AG20443 (cell line): ENCODE data around the gene FARSA.
"Not testable (repeated sequence)": the region's sequence is repeated elsewhere in the genome, so short reads cannot be mapped to it uniquely, and the experiment has no call there.

Source experiments
- DNase-seq: peaks from one replicate; pipeline ENCODE4 v3.0.0; 2012; ENCODE audit warnings: low spot score, mixed read lengths

The FARSA gene

GRCh38 chr19:12890787-12891552, 42.5 kb downstream of the FARSA start, which contains the start of gene GCDH:
Gene GCDH (plus strand): TSS chr19:12891160. CDS start chr19:12891305, 145 bp downstream.
- DNase-seq, result peak; percentile 97

GRCh38 chr19:12890299-12890786, 43.2 kb downstream of the FARSA start:
- not testable (repeated sequence) for DNase-seq

DNA sequence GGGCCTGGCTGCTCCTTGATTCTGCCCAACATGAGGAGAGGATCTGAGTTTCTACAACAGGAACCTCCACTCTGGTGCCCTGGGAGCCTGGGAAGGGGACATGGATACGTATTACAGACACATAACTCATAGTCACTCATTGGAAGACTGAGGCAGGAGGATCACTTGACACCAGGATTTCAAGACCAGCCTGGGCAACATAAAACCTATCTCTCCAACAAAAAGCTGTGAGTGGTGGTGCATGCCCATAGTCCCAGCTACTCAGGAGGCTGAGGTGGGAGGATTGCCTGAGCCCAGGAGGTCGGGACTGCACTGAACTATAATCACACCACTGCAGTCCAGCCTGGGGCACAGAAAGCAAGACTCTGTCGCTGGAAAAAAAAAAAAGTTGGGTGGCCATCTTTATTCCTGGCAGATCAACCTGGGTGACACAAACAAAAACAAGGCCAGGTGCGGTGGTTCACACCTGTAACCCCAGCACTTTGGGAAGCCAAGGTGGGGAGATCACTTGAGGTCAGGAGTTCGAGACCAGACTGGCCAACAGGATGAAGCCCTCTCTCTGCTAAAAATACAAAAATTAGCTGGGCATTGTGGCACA, 45.4 kb downstream of the FARSA start:
- DNase-seq, result no peak

DNA sequence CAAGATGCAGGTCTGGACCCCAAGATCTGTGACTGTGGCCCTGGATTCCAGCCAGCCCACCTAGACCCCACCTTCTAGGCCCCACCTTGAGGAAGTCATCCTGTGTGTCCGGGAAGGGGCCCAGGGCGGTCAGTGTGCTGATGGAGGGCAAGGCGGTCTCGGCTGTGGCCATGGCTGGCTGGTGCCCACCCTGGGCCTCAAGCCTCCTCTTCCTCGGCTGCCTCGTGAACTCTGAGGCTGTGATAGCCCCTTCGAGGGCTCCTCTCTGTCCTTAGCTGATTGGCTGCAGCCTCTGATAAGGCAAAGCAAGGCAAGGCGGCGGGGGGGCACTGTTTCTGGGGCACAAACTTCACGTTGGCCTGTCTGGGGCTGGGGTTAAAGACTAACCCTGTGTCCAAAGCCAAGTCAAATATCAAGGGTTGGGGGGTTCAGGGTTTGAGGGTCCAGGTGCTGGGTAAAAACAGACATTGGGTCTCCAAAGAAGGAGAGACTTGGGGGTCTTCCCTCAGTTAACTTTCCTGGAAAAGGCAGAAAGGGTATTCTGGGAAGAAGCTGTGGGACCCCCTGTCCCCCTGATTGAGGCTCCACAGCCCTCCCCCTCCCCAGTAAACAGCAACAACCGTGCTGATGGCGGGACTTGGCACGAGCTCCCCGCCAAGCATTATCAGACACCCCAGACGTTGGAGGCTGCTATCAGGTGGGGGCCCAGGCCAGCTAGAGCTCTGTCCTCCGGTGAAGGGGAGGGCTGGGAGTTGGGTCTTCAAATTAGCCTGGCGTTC, 46.4 kb downstream of the FARSA start, which contains the start of gene KLF1:
Gene KLF1, minus strand, starts transcription at position 233 of the 779 bp plus-strand sequence. Its CDS starts 61 bp downstream, at position 172.
- DNase-seq, result no peak

- DNase-seq, result no peak
Measured at GRCh38 chr19:12886651-12886968, 46.9 kb downstream of the FARSA start.

DNA sequence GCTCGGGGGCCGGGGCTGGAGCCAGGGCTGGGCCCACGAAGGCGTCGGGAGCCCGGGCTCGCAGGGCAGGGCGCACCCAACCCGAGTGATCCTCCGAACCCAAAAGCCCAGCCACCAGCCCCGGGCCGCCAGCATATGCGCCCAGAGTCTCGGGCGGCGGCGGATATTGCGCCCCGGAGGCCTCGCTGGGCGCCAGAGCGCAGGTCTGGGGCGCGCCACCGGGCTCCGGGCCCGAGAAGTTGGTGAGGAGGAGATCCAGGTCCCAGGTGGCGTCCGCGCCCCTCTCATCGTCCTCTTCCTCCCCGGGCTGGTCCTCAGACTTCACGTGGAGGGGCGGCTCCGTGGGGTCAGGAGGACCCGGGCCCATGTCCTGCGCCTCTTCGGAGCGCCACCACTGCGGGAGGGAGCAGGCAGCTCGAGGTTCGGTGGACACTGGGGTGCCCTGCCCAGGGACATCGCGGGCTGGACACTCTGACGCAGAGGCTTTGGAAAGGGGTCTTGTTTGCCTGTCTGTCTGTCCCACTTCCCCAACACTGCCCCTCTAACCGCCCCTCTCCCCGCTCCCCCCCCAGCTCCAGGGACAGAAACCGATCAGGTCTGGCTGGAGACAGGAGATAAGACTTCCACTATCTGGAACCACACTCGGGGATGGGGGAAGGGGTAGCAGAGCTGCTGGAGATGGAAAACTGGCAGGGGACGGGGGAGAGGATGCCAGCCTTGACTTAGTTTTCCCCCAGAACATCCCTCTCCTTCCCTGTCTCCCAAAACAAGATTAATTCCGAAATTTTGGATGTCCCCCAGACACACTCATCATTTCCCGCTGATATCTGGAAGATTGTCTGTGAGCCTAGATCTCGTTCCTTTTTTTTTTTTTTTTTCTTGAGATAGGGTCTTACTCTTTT, 47.5 kb downstream of the FARSA start:
- DNase-seq, result no peak

- DNase-seq, result peak; percentile 78
Measured at GRCh38 chr19:12884926-12885748, 48.4 kb downstream of the FARSA start.

DNA sequence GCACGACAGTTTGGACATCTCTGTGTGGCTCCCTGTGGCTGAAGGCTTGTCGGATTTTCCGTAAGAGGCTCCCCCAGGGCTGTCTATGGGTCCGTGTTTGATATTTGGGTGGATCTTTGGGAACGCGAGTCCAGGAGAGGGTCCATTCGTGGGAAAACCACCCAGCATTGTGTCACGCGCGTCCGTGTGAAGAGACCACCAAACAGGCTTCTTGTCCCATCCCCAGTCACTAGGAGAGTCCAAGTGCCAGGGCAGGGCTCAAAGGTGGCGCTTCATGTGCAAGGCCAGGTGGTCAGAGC, 48.9 kb downstream of the FARSA start:
- DNase-seq, result no peak

DNA sequence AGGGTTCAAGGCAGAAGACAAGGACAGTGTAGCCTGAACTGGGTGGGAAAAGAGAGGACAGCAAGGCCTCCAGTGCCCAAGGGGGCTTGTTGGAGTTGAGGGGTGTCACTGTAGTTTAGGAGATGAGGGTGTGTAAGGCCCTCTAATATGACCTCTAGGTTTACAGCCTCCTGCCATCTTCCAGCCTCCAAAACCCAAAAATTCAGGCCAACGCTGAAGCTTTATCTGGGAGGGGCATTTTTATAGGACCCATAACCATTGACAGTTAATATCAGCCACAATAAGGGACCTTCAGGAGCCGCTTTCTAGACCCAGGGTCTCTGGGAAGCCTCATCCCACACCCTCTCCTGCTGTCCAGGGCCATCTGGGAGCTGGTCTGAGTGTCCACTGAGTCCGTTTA, 49.3 kb downstream of the FARSA start:
- no peak for DNase-seq

GRCh38 chr19:12882589-12882988, 50.9 kb downstream of the FARSA start:
- DNase-seq, result no peak

DNA sequence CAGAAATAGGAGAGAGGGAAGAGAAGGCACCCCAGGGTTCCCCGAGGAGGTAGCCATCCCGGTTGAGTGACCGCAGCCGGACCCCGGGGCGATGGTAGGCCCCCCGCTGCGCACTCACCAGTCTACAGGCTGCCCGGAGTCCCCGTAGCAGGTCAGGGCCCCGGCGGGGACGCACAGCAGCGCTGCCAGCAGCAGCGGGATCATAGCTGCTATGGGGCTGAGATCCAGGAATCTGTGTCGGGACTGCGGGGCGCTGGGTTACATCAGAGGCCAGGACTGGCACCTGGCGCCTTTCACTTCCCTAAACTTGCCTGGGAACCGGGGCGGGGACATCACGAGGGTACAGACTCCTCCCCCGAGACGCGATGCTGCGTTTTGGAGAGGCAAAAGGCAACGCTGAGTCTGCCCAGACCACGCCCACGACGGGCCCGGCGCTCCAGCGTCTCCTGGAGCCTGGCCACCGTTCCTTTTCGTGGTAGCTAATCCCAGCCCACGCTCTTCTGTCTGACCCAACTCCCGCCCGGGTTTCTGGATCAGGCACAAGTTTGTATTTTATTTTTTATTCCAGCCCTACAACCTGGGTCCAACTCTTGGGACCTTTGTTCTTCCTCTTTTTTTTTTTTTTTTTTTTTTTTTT, 52.2 kb downstream of the FARSA start, which contains the start of gene DNASE2:
Gene DNASE2, minus strand, starts transcription at position 278 of the 637 bp plus-strand sequence. Its CDS starts 74 bp downstream, at position 204.
- DNase-seq, result peak; percentile 99

DNA sequence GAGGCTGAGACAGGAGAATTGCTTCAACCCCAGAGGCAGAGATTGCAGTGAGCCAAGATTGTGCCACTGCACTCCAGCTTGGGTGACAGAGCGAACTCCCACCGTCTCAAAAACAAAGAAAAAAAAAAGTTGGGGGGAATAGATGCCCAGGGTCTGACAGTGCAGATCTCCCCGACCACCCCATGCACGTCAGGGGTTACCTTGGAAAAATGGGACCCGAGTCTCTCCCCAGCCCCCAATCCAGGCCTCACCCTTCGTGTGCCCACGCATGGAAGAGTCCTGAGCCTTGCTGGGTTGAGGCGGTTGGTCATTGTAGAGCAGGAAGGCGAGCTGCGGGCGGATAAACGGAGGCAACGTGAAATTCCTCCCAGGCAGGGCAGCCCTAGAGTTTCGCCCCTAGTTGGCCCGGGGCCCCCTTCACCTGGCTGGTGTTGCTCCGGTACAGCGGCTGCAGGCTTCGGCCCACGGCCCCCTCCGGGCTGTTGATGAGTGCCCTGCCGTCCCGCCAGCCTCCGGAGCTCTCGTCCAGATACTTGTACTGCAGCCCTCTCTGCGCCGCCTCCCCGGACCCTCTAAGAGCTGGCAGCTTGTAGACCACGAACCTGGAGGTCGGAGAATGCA, 52.9 kb downstream of the FARSA start:
- peak; percentile 51 for DNase-seq

DNA sequence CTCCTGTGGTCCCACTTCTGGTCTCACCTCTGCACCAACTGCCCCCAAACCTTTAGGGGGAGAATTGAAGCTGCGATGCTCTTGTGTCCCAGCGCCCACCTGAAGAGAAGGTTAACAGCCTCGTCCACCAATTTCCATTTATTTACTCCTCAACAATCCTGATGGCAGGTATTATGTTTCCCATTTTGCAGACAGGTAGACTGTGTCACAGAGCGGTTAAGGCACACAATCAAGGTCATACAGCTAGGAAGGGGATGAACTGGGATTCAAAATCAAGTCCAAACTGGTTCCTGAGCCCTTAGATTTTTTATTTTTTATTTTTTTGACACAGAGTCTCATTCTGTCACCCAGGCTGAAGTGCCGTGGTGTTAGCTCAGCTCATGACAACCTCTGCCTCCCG, 58.4 kb downstream of the FARSA start:
- no peak for DNase-seq

GRCh38 chr19:12873891-12874745, 59.4 kb downstream of the FARSA start:
- no peak for DNase-seq

DNA sequence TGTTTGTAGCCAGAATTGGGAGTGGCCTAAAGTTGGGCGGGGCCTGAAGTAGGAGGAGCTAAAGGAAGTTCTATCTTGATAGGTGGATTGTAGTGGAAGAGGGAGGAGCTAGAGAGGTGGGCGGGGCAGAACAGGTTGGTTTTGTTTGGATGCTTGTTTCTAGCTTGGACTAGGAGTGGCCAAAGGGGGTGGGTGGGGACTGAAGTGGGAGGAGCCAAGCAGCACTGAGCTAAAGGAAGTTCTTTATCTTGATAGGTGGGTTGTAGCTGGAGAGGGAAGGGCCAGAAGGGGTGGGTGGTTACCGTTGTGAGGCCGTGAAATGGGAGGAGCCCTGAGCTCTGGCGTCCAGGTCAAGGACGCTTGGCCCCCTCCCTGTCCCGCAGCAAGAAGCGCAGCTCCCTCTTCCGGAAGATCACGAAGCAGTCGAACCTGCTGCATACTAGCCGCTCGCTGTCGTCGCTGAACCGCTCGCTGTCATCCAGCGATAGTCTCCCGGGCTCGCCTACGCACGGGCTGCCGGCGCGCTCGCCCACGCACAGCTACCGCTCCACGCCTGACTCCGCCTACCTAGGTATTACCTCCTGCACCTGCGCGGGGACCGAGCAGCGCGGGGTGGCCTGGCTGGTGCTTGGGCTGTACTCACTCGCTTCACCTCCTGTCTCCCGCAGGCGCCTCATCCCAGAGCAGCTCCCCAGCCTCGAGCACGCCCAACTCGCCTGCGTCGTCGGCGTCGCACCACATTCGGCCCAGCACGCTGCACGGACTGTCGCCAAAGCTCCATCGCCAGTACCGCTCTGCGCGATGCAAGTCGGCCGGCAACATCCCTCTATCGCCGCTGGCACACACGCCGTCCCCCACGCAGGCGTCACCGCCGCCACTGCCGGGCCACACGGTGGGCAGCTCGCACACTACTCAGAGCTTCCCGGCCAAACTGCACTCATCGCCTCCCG, 60.3 kb downstream of the FARSA start:
- DNase-seq, result peak; percentile 50
